Umbilical cord (tissue), 2 donors: ENCODE data around the gene KIFBP. TPM values are rescaled to one million over a fixed set of nuclear protein-coding genes. Genes with fewer than 3 reads are reported as not detected.
A peak's percentile ranks its signal among the peaks of the same experiment; 100 is the strongest.

ENCODE experiments used
- DNase-seq: peaks from one replicate; pipeline ENCODE4 v3.0.0-alpha.2; 2015; ENCODE audit warnings: low spot score
- total RNA-seq: library from RNA; depleted of rRNA; stranded (reverse); fragments of >200 nt; gene quantifications from one replicate; pipeline ENCODE4 v1.2.3, GENCODE V29; 2014; ENCODE audit warnings: low replicate concordance; ENCODE audit not compliant: insufficient read depth

Gene KIFBP
- total RNA-seq, 1 donor from 2014 or later: 23.6 TPM

GRCh38 chr10:69049566-69049961 is 61.0 kb downstream of the KIFBP start:
- DNase-seq: no peak

DNA sequence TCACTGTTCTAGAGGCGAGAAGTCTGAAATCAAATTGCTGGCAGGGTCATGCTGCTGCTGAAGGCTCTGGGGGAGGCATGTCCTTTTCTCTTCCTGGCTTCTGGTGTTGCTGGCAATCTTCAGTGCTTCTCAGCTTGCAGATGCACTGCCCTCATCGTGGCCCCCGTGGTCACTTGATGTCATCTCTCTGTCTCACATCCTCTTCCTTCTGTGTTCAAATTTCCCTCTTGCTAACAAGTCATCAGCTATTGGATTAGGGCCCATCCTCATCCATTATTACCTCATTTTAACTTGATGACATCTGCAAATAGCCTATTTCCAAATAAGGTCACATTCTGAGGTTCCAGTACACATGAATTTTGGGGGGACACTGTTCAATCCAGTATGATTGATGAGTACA is 62.7 kb downstream of the KIFBP start:
- no peak for DNase-seq

GRCh38 chr10:69051710-69052487 is 63.3 kb downstream of the KIFBP start:
- DNase-seq: no peak

DNA sequence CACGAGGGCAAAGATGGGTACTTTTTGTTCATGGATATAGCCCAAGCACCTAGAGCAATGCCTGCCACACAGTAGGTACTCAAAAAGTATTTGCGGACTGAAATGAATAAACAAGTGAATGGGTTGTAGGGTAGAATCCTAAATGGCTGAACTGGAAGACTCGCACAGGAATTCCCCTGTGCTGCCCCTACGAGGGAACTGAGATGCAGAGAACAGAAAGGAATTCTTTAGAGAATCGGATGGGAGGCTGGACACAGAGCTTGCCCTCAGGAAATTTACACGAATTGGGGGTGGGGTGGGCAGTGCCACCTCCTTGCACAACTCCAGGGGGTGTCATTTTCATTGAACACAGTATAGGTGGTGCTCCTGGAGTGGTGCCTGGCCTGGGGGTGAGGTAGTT is 64.1 kb downstream of the KIFBP start:
- DNase-seq: no peak

DNA sequence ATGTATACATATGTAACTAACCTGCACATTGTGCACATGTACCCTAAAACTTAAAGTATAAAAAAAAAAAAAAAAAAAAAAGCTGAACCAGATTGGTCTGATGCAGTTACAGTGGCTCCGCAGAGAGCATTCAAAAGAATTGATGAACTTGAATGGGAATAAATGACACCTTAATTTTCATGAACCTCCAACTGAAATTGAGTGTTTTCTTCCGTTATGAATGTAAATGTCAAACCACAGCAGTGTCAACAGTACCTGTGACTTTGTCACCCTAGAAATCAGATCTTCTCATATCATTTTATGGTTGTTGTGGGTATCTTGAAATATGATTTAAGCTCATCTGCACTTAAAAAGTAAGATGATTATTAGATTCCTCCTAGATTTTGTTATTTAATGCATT is 66.6 kb downstream of the KIFBP start:
- no peak for DNase-seq

DNA sequence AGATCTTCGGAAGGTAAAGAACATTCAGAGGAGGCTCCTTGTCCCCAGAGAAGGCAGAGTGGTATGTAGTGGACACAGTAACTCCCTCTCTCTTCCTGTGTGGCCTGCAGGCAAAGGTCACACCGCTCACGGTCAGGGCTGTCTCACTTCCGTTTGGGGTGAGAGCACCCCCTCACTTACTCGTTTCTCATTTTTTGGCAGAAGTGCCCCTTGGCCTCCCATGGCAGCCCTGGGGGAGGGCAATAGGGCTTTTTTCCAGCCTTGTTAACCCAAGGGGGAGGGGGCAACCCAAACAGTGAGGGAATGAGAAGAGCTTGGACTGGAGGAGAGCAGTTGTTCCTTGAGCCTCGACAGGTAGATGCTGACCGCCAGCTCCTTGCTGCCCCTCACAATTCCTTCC is 67.5 kb downstream of the KIFBP start:
- no peak for DNase-seq

DNA sequence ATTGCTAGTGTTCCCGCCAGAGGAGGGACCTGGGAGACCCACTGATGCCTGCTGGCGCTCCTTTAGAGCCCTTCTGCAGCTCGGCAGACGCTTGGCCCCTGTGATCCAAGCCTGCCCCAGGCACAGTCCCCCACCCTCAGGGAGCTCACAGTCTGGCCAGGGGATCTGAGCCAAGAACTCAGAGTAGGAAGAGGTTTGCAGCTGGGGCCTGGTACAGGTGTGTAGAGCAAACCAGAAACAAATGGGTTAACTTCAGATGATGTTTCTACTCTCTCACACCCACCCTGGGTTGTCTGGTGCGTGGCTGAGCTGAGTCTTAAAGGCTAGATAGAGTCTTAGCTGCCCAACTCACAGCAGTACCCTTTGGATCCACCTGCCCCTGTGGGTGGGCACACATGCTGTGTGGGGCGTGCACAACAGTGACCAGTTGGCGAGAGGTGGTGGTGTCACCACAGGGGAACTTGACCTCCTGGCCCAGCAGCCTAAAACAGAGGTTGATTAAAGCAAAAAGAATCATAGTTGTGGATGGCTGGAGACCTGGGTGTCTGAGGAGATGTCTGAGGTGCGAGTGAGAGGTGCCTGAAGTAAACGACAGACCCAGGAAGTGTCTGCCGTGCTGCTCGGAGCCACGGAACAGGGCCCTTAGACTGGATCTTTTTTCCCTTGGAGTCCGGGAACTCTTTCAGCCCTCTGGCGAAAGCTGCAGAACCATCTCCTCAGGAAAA is 68.1 kb downstream of the KIFBP start:
- no peak for DNase-seq

GRCh38 chr10:69057261-69057950 is 68.8 kb downstream of the KIFBP start:
- DNase-seq: no peak

- DNase-seq: no peak
Observed at GRCh38 chr10:69057951-69058297, 69.3 kb downstream of the KIFBP start.

DNA sequence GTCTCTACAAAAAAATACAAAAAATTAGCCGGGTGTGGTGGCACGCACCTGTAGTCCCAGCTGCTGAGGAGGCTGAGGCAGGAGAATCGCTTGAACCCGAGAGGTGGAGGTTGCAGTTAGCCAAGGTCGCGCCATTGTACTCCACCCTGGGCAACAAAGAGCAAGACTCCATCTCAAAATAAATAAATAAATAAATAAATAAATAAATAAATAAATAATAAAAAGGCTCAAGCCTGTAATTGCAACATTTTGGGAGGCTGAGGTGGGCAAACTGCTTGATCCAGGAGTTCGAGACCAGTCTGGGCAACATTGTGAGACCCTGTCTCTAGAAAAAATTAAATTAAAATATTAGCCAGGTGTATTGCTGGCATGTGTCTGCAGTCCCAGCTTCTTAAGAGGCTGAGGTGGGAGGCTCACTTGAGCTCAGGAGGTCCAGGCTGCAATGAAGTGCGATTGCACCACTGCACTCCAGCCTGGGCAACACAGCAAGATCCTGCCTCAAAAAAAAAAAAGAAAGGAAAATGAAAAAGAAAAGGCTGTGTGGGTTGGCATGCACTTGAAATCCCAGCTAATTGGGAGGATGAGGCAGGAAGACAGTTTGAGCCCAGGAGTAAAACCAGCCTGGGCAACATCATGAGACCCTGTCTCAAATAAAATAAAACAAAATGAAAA is 71.7 kb downstream of the KIFBP start:
- DNase-seq: no peak

DNA sequence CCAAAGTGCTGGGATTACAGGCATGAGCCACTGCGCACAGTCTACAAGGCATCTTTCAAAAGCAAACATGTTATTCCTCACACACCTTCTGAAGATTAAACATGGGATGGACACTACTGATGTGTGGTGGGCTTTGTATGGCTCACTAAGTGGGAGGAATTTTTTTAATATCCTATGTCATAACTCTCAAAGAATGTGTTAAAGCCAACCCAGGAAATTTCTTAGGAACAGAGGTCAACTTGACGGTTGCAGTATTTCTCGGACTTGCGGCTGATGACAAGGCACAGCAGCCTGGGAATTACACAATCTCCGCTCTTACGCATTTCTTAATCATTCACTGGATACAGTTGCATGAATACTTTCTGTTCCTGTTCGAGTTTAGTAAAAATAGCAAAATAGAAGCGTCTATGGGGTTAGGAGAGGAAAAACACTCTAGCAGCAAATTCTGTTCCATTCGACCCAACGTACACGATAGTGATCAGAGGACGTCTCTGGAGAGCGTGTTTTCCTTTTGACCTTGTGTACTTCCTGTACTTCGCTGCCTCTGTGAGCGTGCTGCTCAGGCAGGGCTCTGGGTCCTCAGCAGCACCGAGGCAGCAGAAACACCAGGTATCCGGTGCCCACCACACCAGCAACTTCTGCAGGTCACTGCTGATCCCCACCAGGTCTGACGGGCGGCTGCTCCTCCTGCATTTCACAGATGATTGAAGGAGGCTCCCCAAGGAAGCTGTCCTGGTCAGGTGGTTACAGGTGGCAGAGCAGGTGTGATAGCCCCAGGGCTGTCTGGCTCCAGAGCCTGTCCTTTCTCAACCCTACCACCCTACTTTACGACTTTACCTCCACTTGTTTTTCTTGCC is 72.9 kb downstream of the KIFBP start:
- peak; percentile 84 for DNase-seq

GRCh38 chr10:69062901-69063300 is 74.3 kb downstream of the KIFBP start:
- DNase-seq: no peak

DNA sequence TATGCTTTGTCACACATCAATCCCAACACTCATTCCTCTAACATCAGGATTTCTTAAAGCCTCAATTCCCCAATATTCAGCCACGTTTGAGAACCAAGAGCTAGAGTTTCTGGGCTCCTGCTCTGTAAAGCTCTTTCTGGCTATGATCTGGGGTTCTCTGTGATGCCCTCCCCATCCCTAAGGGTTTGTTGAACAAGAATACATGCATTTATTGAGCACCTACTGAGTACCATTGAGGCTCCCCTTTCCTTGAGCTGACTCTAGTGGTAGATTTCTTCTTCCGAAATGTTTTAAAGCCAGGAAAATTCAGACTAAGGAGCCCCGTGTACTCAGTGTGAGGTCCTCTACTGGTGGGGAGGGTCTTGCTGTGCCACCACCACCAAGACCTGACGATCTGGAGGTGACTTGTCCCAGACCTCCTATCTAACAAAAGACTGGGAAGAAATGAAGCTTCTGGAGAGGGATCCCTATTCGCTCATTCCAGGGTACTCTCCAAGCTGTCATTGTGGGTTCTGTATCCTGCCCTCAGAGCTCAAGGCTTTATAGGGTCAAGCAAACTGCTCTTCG is 76.2 kb downstream of the KIFBP start:
- no peak for DNase-seq

GRCh38 chr10:69065406-69066361 is 77.1 kb downstream of the KIFBP start:
- DNase-seq: no peak

Other genes with a start within 250 kb of the KIFBP start
- gene STOX1, start 161.3 kb upstream of the KIFBP start, total RNA-seq: 0.24 TPM
- 63.1 TPM for gene DDX50, start 87.5 kb upstream of the KIFBP start, total RNA-seq
- 33.5 TPM for gene DDX21, start 32.6 kb upstream of the KIFBP start, total RNA-seq
- gene SRGN, start 99.3 kb downstream of the KIFBP start, total RNA-seq: 57.1 TPM
- 26.2 TPM for gene VPS26A, start 135.4 kb downstream of the KIFBP start, total RNA-seq
- gene SUPV3L1, start 191.4 kb downstream of the KIFBP start, total RNA-seq: 15.9 TPM
- not detected for gene HKDC1, start 231.5 kb downstream of the KIFBP start, total RNA-seq